ENCODE data around the gene MMP1. TPM values are rescaled to one million over a fixed set of nuclear protein-coding genes. Genes with fewer than 3 reads are reported as not detected.

MMP1 gene
- total RNA-seq, 1 donor from 2014 or later = 0.57 TPM

DNA sequence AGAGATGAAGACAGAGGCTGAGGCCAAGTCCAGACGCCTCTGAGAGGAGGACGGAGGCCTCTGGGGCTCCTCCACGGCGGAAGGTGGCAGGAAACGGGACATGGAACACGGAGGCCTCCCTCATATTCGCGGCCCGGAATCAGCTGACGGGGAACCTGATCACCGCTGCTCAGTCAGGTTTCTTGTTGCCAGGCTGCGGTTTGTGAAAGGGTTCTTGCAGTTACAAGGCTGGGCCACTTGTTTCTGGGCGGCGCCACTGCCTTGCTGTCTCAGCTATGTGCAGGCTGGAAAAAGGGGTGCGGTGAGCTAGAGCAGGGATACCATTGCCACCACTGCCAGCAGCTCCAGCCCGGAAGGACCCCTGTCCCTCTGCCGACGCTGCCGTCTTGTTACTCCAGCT is 10.0 kb upstream of the MMP1 start:
- DNase-seq (ENCODE audit: low spot score) = no peak

DNA sequence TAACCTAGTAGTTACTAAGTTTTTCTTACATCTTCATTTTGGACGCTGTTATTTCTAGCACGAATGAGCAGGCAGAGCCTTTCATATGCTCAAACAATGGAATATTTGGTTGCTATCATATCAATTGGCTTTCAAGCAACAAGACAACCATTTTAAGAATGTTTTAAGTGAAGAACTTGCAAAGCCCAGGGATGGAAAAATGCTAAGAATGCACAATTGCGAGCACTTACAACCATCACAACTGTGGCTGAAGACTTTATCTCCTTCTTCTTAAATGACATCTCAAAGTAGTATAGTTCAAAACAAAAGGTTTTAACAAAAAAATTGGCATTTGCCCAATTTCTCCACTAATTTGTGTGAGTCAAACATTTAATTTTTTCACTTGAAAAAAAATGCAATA is 8.3 kb upstream of the MMP1 start:
- DNase-seq (ENCODE audit: low spot score) = no peak

DNA sequence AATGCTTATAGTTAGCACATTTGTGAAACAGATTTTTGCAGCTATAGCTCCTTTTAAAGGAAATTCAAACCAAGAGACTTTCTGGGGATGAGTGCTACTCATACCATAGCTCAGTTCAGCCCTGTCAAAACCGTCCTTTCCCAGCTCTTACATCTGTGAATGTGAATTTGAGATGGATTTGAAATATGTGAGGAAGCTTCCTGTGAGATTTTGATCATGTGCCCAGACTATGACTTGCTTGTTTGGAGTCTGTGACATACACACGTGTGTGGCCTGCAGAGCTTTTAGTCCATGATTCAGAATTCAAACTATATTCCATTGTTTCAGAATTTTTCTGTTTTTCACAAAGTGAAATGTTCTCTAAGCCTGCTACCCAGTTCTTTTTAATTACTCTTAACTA is 4.4 kb upstream of the MMP1 start:
- no peak for DNase-seq (ENCODE audit: low spot score)

DNA sequence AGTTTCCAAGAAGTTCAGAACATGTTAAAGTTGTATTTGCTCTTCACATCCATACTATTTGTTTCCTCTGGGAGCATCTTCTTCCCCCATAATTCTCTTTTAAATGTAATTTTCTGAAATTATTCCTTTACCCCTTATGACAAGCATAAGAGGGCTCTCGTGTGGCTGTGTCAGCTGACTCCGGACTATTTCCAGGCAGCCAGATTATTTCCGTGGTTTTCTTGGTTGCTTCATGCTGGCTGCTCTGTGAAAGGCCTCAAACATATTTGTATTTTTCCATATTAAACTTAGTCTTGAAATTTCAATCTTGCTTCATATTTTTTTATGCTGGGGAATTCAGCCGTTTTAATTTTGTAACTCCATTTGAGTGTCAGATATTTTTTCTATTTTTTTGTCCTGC is 2.8 kb upstream of the MMP1 start:
- no peak for DNase-seq (ENCODE audit: low spot score)

DNA sequence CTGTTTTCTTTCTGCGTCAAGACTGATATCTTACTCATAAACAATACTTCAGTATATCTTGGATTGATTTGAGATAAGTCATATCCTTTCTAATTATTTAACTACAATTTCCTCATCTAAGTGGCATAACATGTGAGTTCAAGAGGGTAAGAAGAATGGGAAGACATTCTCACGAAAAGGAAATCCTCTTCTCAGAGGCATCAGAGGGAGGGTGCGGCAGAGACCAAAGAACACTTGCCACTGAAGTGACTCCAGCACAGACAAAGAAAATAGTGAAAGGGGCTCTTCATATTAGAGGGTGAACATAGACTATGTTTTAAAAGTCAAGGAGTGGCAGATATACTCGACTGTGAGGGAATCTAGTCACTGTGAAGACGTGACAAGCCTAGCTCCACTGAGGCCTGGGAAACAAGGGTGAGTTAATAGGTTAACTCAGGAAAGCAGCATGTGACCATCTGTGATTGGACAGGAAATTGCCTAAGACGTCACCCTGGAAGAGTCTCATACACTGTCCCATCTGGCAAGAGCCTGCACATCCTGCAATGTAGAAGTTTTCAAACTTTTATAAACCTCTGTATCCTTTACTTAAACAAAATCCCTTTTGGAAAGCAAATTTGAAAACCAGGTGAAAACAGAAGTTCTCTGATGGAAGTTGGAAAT is 1.9 kb upstream of the MMP1 start:
- DNase-seq (ENCODE audit: low spot score) = no peak

DNA sequence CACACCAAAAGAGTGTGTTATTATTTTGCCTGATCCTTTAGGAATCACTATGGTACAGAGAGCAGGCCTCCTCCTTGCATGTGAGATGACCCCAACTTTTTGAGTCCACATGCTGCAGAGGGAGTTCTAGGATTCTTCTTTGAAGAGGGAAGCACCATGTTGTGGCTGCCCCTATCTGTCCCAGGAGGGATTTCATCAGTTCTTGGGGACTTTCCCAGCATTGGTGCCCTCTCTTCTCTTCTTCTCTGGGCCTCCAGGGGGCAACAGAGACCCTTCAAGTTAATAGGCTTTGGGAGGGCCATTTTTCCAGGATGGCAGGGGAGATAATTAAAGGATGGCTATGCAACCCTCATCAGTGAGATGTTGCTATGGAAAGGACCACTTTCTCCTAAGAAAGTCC is 3.6 kb downstream of the MMP1 start:
- no peak for DNase-seq (ENCODE audit: low spot score)

DNA sequence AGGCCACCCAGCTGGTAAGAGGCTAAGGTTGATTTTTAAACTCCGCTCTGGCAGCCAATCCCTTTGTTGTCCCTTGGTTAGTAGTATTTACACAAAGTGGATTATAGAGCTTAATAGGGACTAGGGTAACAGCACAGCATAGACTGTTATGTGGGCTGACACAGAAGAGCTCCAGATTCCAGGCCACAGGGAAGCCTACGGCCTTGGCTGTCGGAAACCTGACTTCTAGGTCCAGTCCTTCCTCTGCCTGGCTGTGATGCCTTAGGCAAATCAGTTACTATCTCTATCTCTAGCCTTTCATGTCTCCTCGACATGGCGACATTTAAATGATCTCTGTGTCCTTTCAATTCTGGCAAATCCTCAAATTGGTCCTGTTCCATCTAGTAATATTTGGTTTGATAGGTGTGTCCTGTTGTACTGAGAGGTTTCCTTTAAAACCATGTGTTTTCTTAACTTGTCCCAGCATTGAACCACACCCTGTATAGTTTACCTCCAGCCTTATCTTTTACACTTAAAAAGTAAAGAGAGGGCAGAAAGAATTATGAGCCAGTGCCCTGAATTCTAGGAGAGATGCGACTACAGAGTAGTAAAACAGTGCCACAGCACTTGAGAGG is 4.2 kb downstream of the MMP1 start:
- no peak for DNase-seq (ENCODE audit: low spot score)

DNA sequence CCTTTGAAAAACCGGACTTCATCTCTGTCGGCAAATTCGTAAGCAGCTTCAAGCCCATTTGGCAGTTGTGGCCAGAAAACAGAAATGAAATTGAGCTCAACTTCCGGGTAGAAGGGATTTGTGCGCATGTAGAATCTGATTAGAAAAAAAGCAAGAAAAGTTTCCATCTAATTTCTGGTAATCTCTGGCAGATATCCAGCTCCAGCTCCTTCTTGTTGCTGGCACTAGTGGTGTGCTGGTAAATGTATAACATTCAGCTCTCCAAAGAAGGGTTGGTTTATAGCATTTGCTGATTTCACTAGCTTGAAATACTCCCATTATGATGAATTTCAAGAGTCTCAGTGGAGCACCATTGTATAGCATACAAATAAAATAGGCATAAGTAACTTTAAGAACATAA is 5.4 kb downstream of the MMP1 start:
- DNase-seq (ENCODE audit: low spot score) = no peak

DNA sequence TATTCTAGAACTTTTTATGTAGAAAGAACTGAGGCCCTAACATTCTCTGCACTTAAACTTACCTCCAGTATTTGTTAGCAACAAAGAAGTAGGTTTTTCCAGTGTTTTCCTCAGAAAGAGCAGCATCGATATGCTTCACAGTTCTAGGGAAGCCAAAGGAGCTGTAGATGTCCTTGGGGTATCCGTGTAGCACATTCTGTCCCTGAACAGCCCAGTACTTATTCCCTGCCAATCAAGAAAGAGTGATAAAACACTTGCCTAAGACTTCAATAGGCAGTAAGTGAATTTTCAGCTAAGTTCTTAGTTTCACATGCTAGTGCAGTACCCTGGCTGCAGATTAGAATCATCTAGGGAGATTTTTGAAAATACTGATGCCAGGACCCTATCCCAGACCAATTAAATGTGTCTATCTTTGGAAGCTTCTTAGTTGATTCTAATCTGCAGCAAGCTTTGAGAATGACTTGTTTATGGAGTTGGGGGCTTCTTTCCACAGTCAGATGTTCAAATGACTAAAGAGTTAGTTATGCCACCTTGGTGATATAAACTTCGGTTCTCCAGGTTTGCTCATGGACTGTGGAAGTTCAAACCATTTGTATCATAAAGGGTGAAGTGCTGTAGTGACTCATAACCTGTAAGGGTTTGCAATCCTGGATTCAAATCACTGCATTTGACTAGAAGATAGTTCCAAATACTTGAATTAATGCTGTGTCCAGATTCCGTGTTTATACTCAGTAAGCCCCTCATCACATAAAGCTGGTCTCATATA is 6.5 kb downstream of the MMP1 start:
- DNase-seq (ENCODE audit: low spot score) = no peak

DNA sequence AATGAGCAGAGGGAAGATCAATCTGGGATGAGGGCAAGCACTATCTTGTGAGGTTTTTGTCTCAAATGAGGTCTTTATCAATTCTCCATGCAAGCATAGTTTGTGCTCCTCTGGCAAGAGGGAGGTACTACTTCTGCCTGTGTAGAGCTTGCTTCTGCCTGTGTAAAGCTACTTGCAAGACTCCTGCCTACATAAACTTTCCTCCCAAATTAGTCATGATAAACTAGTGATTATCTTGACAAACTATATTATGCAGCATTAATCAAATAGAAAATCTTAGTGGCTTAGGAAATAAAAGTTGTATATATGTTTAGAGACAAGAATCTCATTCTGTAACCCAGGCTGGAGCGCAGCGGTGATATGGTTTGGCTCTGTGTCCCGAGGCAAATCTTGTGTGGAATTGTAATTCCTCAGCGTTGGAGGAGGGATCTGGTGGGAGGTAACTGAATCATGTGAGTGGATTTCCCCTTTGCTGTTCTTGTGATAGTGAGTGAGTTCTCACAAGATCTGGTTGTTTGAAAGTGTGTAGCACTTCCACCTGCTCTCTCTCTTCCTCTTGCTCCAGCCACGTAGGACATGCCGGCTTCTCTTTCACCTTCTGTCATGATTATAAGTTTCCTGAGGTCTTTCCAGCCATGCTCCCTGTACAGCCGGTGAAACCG is 9.5 kb downstream of the MMP1 start:
- DNase-seq (ENCODE audit: low spot score) = no peak

DNA sequence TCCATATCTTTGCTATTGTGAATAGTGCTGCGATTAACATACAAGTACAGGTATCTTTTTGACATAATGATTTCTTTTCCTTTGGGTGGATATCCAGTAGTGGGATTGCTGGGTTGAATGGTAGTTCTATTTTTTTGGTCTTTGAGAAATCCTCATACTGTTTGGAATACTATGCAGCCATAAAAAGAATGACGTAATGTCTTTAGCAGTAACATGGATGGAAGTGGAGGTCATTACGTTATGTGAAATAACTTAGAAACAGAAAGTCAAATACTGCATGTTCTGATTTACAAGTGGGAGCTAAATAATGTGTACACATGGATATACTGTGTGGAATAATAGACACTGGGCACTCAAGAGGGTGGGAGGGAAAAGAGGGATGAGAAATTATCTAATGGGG is 13.6 kb downstream of the MMP1 start:
- no peak for DNase-seq (ENCODE audit: low spot score)

DNA sequence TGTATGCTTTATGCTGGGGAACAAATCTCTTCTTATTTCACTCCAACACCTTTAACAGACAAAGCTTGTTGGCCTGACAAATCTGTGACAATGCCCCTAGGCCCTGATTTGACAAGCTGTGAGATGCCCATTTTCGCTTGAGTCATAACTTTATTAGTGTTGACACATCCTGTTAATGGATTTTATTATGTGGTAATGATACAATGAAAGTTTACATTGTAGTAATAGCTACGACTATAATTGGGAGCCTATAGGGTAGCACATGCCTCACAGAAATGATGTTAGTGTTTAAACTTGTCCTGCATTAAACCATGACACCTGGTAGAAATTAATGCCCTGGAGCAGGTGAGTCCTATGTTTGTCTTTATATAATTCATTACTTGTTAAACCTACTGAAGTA is 14.2 kb downstream of the MMP1 start:
- no peak for DNase-seq (ENCODE audit: low spot score)

DNA sequence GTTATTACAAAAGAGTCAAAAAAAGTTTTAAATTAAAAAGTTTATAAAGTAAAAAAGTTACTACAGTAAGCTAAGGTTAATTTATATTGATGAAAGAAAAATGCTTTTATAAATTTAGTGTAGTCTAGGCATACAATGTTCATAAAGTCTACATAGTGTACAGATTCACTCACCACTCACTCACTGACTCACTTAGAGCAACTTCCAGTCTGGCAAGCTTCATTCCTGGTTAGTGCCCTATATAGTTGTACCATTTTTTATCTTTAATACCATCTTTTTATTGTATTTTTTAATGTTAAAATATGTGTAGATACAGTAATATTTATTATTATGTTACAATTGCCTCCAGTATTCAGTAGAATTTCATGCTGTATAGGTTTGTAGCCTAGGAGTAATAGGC is 14.9 kb downstream of the MMP1 start:
- no peak for DNase-seq (ENCODE audit: low spot score)

DNA sequence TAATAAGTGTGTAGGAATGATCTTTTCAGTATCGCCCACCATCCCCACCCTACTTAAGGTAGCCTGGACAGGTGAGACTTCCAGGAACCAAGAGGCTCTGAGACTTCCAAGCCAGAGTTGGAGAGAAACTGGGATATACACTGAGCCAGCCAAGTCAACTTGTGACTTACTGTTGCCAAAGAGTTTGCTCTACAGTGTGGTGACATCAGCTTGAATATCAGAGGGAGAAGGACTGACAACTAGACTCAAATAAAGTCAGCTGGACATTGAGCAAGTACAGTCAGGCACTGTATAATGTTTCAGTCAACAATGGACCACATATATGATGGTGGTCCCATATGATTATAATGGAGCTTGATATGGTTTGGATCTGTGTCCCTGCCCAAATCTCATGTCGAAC is 16.3 kb downstream of the MMP1 start:
- no peak for DNase-seq (ENCODE audit: low spot score)

DNA sequence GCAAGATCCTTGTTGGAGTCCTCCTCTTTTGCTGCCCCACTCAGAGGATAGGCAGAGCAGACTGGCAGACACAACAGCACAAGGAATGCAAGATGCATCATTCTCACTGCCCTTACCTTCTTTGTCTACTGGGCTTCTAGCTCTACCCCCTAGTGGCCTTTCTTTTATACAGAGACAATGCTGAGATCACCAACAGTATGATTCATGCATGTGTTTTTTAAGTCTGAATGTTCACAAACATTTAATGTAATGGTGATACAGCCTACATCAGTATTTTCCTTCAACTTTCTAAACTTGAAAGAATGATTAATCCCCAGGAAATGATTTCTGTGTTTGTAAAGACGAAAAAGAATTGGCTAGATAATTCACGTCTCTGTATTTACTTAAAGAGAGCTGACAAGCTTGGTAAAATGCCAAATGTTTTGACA is 17.5 kb downstream of the MMP1 start, which contains the start of gene MMP10:
TSS of gene MMP10 (minus strand) at position 138 of the 428 bp plus-strand sequence. CDS start at position 101, 37 bp downstream.
- no peak for DNase-seq (ENCODE audit: low spot score)

DNA sequence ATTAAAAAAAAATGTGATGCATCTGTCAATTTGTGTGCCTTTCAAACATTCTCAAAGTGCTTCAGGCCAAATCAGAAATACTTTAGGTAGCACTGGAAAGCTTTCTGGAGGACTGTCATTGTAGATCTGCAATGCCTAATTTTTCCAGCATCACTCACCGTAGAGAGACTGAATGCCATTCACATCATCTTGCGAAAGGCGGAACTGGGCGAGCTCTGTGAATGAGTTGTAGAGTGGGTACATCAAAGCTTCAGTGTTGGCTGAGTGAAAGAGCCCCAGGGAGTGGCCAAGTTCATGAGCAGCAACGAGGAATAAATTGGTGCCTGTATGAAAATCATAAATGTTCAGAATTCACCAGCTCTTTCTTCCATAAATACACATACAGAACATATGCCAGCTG is 21.5 kb downstream of the MMP1 start:
- DNase-seq (ENCODE audit: low spot score) = no peak

DNA sequence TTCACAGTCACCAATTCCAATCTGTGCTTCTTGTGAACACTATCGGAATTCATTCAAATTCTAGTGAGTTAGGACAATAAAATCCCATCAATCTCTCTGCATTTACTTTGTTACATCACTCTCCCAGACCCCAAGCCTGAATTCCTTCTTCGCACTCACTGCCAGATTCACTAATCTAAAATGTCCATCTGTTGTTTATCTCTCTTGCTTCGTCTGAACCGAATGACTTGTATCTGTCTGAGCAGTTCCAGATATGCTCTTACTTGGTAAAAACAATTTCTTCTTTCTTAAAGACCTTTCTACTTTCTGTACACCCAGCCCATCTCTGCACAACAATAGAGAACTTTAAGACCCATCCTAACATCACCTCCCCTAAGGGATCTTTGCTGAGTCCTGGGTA is 24.6 kb downstream of the MMP1 start:
- DNase-seq (ENCODE audit: low spot score) = no peak

DNA sequence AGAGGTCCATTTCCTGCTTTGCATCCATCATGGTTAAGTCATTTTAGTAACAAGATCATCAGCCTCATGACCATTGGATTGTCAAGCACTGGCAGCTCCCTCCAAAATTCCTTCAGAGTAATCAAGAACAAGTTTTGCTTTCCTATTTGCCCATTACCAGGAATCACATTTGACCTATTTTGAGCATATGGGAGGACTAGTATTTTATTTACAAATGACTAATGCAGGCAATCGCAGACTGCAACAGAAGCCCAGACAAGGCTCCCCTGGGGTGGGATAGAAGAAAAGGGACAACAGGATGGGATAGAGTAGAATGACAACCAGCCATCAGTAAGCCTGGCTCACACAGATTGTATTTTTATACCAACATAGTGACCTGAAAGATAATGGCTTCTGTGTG is 26.6 kb downstream of the MMP1 start:
- no peak for DNase-seq (ENCODE audit: low spot score)

DNA sequence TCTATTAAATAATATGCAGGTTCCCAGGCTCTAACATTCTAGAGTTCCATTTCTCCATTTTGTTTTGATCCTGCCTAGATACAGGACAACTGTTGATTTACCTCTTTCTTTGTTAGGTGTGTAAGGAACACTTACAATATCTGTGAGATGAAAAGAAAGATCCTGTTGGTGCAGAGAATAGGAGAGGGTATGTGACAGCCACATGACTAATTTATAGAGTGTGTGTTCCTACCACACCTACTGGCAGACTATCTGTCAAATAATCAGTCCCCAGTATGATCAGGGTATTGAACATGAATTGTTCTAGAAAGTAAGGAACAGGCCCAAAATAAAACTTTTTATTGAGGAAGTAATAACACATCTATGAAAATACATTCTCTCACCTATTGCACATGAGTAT is 27.8 kb downstream of the MMP1 start:
- no peak for DNase-seq (ENCODE audit: low spot score)

DNA sequence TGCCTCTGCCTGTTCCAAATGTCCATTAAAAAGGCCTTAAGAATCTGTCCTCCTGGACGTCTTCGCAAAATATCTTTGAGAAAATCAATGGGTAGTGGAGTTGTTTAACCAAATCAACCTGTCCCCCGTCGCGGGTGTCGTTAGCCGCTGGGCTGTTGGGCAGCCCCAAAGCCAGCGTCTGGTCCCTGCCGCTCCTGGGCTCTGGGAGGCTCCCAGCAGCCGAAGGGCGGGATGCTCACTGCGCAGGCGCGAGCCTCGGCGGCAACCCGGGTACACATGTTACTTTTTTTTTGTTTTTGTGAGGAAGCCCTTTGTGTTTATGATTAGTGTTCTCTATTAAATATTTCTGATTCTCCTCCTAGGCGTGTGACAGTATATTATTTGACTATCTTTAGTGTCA is 30.2 kb downstream of the MMP1 start:
- DNase-seq (ENCODE audit: low spot score) = no peak

DNA sequence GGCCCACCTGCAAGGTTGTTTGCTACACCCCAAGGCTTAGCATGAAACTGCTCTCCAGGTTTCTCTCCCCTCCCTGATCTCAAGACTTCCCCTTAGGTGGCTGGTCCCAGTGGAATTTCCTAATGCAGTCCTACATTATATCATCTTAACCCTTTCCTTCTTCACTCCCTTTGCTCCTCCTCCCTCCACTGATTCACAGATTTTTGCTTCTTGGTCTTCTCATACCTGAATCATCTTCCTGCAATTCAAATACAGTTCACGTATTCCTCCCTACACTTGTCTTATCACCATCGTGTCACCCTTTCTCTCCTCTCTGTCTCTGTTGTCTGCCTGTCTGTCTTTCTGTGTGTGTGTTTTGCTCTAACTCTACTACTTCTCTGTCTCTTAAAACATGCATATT is 34.5 kb downstream of the MMP1 start:
- no peak for DNase-seq (ENCODE audit: low spot score)

DNA sequence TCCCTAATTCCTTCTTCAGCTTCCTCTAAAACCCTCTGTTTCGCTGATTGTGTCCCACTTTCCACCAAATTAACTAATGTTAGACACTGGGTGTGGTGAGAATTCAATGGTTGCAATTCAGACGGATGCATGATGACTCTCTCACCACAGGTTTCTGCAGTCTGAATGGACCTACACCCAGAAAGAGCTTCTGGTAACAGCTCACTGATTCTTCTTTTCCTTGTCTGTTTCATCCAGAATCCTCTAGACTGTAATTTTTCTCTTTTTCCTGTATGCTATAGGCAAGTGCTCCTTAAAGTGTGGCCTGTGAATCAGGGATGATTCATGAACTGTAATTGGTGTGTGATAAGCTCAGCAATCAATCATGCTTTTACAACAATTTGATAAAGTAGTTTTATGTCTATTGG is 35.6 kb downstream of the MMP1 start:
- no peak for DNase-seq (ENCODE audit: low spot score)
